ENCODE results near the gene HOMER3. TPM values are rescaled to one million over a fixed set of nuclear protein-coding genes. Genes with fewer than 3 reads are reported as not detected.

Gene HOMER3
- total RNA-seq, 1 donor from 2014 or later: 69.4 TPM

GRCh38 chr19:18966307-18966706 lies 25.3 kb upstream of the HOMER3 start:
- Mint-ChIP-seq H3K9me3 (ENCODE audit: low read depth) (no peaks in the 10 kb centered on the region), H3K27ac (no peak overlapping the region), H3K4me3 (ENCODE audit: low read depth) (no peak overlapping the region), H3K4me1 (ENCODE audit: low read depth) (no peaks in the 10 kb centered on the region), H3K36me3 (ENCODE audit: insufficient read depth) (no peaks in the 10 kb centered on the region), H3K27me3 (peaks cover 17% of the 10 kb centered on the region)
- DNase-seq (ENCODE audit: low spot score, unreplicated experiment): no peak
- TF ChIP-seq CTCF (IDR thresholded peaks at IDR 0.05; ENCODE audit: unreplicated experiment): no peak

GRCh38 chr19:18964121-18964520 lies 23.1 kb upstream of the HOMER3 start:
- peaks cover 19% of the 10 kb centered on the region for H3K27me3 Mint-ChIP-seq
- DNase-seq (ENCODE audit: low spot score, unreplicated experiment): no peak
- H3K4me1 Mint-ChIP-seq (ENCODE audit: low read depth): no peaks in the 10 kb centered on the region
- TF ChIP-seq CTCF (IDR thresholded peaks at IDR 0.05; ENCODE audit: unreplicated experiment): no peak
- H3K36me3 Mint-ChIP-seq (ENCODE audit: insufficient read depth): no peaks in the 10 kb centered on the region
- no peak overlapping the region for H3K4me3 Mint-ChIP-seq (ENCODE audit: low read depth)
- H3K9me3 Mint-ChIP-seq (ENCODE audit: low read depth): no peaks in the 10 kb centered on the region
- H3K27ac Mint-ChIP-seq: no peak overlapping the region

DNA sequence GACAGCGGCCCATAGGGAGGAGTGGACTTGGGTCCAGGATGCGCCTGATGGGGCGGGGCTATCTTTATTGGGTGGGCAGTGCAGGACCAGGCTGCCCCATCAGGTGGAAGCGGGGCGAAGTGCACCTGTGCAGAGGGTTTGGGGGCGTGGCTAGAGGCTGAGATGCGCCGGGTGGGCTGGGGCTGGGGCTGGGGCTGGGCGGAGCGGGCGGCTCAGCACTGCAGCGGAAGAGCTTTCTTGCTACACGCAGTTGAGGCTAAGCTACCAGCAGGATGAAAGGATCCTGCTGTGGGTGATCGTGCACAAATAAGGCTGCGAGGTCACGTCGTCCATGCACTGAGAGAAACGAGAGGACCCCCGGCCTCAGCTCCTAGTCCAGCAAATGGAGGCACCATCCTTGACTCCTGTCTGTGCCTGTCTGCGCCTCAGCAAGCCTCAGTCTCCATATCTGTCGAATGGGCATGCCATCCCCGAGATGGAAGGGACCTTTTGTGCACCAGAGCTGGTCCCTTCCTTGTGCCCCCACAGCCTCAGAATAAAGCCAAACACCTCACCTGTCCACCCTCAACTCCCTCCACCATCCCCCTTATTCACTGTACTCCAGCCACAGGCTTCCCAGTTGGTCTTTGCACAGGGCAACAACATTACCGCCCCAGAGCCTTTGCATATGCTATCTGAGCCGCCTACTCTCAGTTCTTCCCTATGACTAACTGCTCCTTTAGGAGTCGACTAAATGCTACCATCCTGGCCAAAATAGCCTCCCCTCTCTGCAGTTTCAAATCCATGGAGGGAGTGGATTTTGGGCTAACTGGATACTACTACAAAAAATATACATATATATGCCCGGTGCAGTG lies 21.0 kb upstream of the HOMER3 start:
- Mint-ChIP-seq H3K36me3 (ENCODE audit: insufficient read depth) (no peaks in the 10 kb centered on the region), H3K27ac (no peak overlapping the region), H3K4me1 (ENCODE audit: low read depth) (no peaks in the 10 kb centered on the region), H3K9me3 (ENCODE audit: low read depth) (no peaks in the 10 kb centered on the region), H3K27me3 (peaks cover 19% of the 10 kb centered on the region), H3K4me3 (ENCODE audit: low read depth) (no peak overlapping the region)
- TF ChIP-seq CTCF (IDR thresholded peaks at IDR 0.05; ENCODE audit: unreplicated experiment): no peak
- DNase-seq (ENCODE audit: low spot score, unreplicated experiment): peak; percentile 41

DNA sequence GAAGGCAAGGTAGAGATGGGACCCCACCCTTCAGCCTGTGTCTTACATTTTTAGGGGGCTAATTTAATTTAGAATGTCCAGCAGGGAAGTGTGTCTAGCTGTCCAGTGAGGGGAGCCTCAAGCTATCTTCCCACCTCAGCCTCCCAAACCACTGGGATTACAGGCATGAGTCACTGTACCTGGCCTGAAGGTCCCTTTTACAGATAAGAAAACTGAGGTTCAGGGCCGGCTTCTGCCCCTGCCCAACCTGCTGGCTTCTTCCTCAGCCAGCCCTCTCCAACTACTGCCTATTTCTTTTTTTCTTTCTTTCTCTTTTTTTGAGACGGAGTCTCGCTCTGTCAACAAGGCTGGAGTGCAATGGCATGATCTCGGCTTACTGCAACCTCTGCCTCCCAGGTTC lies 19.4 kb upstream of the HOMER3 start:
- DNase-seq (ENCODE audit: low spot score, unreplicated experiment): no peak
- Mint-ChIP-seq H3K36me3 (ENCODE audit: insufficient read depth) (no peaks in the 10 kb centered on the region), H3K4me1 (ENCODE audit: low read depth) (no peaks in the 10 kb centered on the region), H3K27me3 (peaks cover 19% of the 10 kb centered on the region), H3K4me3 (ENCODE audit: low read depth) (no peak overlapping the region), H3K9me3 (ENCODE audit: low read depth) (no peaks in the 10 kb centered on the region), H3K27ac (no peak overlapping the region)
- no peak for TF ChIP-seq CTCF (IDR thresholded peaks at IDR 0.05; ENCODE audit: unreplicated experiment)

DNA sequence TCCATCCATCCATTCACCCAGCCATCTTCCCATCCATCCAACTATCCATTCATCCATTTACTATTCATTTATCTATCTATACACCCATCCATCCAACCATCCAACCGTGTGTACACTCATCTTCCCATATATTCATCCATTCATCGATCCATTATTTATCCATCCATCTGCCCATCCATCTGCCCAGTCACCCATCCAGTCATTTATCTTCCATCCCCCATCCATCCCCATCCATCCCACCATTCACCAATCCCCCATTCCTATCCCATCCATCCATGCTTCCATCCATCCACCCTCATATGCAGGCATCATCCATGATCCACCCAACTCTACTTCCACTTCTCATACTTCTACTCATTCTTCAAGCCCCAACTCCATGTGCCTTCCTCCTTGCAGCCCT lies 14.0 kb upstream of the HOMER3 start:
- Mint-ChIP-seq H3K27ac (no peak overlapping the region), H3K4me1 (ENCODE audit: low read depth) (no peaks in the 10 kb centered on the region), H3K36me3 (ENCODE audit: insufficient read depth) (no peaks in the 10 kb centered on the region), H3K9me3 (ENCODE audit: low read depth) (peaks cover 4% of the 10 kb centered on the region), H3K27me3 (no peaks in the 10 kb centered on the region), H3K4me3 (ENCODE audit: low read depth) (no peak overlapping the region)
- no peak for TF ChIP-seq CTCF (IDR thresholded peaks at IDR 0.05; ENCODE audit: unreplicated experiment)
- no peak for DNase-seq (ENCODE audit: low spot score, unreplicated experiment)

Data from progenitor cell of endocrine pancreas (in vitro differentiated cells).